Uterus (tissue), 4 donors: ENCODE data around the gene FAM53B. TPM values are rescaled to one million over a fixed set of nuclear protein-coding genes. Genes with fewer than 3 reads are reported as not detected.

Source experiments
- DNase-seq, 2 donors: peaks; one replicate each; pipeline ENCODE4 v3.0.0-alpha.2; 2019 to 2020
- H3K27ac ChIP-seq, 2 donors: fragments of 200-600 bp; sonication (generic); 1 replicate in 1 of 2; 2 replicates in 1 of 2; pipeline ENCODE4 v1.5.1; 2016 to 2018
- H3K27me3 ChIP-seq, 2 donors: fragments of 200-600 bp; sonication (generic); one replicate each; pipeline ENCODE4 v1.5.1; 2018 to 2019; ENCODE audit warnings: control low read depth in 1 of 2
- H3K36me3 ChIP-seq, 2 donors: fragments of 200-600 bp; sonication (generic); one replicate each; pipeline ENCODE4 v1.5.1; 2019; ENCODE audit warnings: control low read depth in 1 of 2
- H3K4me1 ChIP-seq, 2 donors: fragments of 200-600 bp; sonication (generic); one replicate each; pipeline ENCODE4 v1.5.1; 2018 to 2019; ENCODE audit warnings: control low read depth in 1 of 2
- H3K4me3 ChIP-seq, 2 donors: fragments of 200-600 bp; sonication (generic); 1 replicate in 1 of 2; 2 replicates in 1 of 2; pipeline ENCODE4 v1.5.1; 2018 to 2019; ENCODE audit warnings: mild to moderate bottlenecking in 1 of 2
- H3K9me3 ChIP-seq, 2 donors: fragments of 200-600 bp; sonication (generic); one replicate each; pipeline ENCODE4 v1.5.1; 2019; ENCODE audit warnings: control low read depth in 1 of 2
- CTCF ChIP-seq, 4 experiments: fragments of 200-600 bp in 2 of 4; fragments of 450-650 bp in 2 of 4; sonication (generic) in 2 of 4; IDR thresholded peaks; one replicate each; pipeline ENCODE4 v1.5.1; 2016 to 2019; ENCODE audit warnings: antibody characterized with exemption in 4 of 4, mild to moderate bottlenecking in 2 of 4, moderate library complexity in 1 of 4
- POLR2A ChIP-seq, 2 donors: fragments of 450-650 bp; IDR thresholded peaks; one replicate each; pipeline ENCODE4 v1.6.1; 2016; ENCODE audit warnings: antibody characterized with exemption in 2 of 2, mild to moderate bottlenecking in 1 of 2, moderate library complexity in 1 of 2
- intact Hi-C: fragments of 100-400 bp; cut with DNase I; formaldehyde crosslinking; loops from one replicate; pipeline ENCODE4 v1.15.1; 2023; ENCODE audit warnings: low total_unique reads
- small RNA-seq: library from RNA; depleted of rRNA; stranded (forward); fragments of <200 nt; gene quantifications from one replicate; pipeline ENCODE3, GENCODE V24; 2016
- total RNA-seq, 4 donors: library from RNA; depleted of rRNA in 3 of 4; stranded (reverse); fragments of >200 nt in 3 of 4; gene quantifications; one replicate each; pipeline versions ENCODE4 v1.1.0 to v1.2.4, GENCODE V29; 2014 to 2023
- donor health status: DM: yes; HTN: yes; CAD: no.

FAM53B gene
- total RNA-seq, 4 donors from 2014 or later = 10.9 to 94.3 (median 67.8) TPM

DNA sequence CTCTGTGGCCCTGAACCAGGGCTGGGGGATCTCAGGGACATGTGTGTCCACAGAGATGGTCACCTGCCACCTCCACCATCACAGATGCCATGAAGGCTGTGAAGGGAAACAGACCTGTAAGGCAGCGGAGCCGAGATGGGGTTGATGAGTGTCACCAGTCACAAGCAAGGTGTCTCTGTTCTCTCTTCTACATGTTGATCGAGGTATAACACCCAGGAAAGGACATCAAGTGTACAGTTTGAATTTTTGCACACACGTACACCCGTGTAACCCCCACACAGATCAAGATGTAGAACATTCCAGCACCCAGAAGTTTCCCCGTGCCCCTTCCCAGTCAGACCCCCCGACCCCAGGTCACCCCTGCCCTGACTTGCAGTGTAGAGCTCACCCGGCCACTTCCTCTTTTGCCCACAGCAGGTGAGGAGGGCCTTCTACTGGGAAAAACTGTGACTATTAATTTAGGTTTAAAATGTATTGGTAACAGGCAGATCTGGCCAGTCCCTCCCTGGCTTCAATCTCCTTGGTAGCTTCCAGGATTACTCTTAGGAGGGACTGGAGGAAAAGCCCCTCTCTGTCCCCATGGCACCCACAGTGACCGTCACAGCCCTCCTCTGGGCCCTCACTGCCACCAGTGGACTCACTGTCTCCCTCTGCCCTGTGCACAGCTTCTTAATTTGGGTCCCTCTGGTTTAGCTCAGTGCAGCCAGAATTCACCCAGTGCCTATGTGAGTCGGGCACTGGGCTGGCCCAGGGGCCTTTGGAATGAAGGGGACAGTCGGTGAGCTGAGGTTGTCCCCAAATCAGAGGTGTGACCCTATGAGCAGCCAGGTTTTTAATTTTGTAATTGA lies 174.3 kb downstream of the FAM53B start:
- Histone ChIP-seq H3K27ac (no peak overlapping the region), H3K27me3 (no peaks in the 10 kb centered on the region), H3K4me3 (no peak overlapping the region), H3K9me3 (no peaks in the 10 kb centered on the region), H3K36me3 (no peaks in the 10 kb centered on the region), H3K4me1 (no peaks in the 10 kb centered on the region)
- intact Hi-C loops = no loop called here
- DNase-seq = no peak
- no peak for TF ChIP-seq CTCF (IDR thresholded peaks at IDR 0.05)
- TF ChIP-seq POLR2A (IDR thresholded peaks at IDR 0.05) = no peak

Small RNA genes within 50 kb of the gene (small RNA-seq; reads per million reads assigned to genes)
- gene RF00019 = not detected

Other genes with a start within 250 kb of the FAM53B start
- 10 to 100 TPM; 17.9 to 60.6 (median 40.7) TPM for gene EEF1AKMT2, start 47.5 kb upstream of the FAM53B start, total RNA-seq
- gene ABRAXAS2, start 57.4 kb upstream of the FAM53B start, total RNA-seq = 10 to 100 TPM in 3 of 4 donors, 1 to 10 TPM in 1; 3.8 to 36.6 (median 19.9) TPM
- gene ZRANB1, start 197.7 kb upstream of the FAM53B start, total RNA-seq = 10 to 100 TPM; 14.9 to 55.3 (median 28.3) TPM